Mesenteric fat pad (tissue), 1 donor: ENCODE data around the gene PRKACA. TPM values are rescaled to one million over a fixed set of nuclear protein-coding genes. Genes with fewer than 3 reads are reported as not detected.
"Not testable (repeated sequence)": the region's sequence is repeated elsewhere in the genome, so short reads cannot be mapped to it uniquely, and the experiment has no call there.

ENCODE experiments used
- DNase-seq: peaks from one replicate; pipeline ENCODE4 v3.0.0-alpha.2; 2020; ENCODE audit warnings: low spot score
- total RNA-seq: library from RNA; stranded (reverse); fragmentation: NEBNext Ultra II Directional; extraction: Animal tissue kit (Norgen Biotek cat#: 25700); gene quantifications from one replicate; pipeline ENCODE4 v1.2.1, GENCODE V29; 2021
- donor health status: DM: yes; HTN: yes; CAD: no.

PRKACA gene
- total RNA-seq, 1 donor from 2014 or later = 160 TPM

DNA sequence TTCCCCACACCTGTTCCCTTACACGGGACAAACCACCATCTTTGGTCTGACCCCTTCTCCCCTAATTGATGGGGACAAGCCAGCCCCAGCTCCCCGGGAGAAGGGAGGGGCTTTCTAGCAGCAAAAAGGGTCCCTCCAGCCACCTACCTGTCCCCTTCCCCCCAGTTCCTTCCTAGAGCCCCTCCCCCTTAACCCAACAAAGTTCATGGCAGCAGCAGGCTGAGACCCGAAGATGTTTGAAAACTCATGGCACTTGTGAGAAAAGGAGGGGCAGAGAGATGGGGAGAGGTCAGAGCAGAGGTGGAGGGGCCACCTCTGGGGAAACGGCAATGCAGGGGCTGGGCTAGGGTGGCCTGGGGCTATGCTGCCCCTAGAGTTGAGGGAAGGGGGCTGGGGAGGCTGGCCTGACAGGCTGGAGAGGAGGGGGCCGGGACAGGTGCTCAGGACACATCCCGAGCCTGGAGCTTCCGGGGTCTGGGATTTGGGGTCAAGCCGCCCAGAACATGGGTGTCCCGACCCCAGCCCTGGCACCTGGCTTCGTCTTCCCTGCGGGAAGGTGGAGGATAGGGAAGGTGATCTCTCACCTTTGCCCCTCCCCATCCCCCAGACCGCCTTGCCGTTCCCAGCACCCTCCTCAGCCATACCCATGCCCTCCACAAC lies 31.3 kb upstream of the PRKACA start:
- DNase-seq = no peak

DNA sequence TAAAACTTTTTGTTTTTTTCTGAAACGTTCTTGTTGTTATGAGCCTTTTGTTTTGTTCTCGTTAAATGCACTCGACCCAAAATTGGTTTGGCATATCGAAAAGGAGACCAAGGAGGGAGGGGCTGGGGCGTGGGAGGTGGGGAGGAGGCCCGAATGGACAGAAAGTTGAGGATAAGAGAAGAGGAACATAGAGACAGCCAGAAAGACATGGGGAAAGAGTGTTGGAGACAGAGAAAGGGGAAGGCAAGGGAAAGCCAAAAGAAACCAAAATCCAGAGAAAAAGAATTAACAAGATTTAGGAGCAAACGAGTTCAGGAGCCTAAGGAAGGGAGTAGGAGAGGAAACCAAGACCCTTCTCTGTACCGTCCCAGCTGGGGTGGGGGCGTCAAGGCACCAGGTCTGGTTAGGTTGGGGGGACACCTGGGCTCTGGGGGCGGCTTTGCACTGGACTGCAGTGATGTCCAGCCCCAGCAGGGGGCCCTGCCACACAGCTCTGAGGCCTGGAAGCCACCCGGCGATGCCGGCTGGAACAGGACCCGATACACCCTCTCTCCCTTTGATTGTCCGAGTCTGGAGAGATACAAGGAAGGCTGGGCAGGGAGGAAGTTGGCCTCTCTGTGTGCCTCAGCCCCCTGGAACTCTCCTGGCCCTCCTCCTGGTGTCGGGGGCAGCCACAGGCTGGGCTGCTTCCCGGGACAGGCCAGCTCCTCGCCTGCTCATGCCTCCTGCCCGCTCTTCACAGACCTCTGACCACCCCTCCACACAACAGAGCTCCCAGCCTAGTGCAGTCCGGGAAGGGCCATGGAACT lies 30.4 kb upstream of the PRKACA start:
- DNase-seq = no peak

DNA sequence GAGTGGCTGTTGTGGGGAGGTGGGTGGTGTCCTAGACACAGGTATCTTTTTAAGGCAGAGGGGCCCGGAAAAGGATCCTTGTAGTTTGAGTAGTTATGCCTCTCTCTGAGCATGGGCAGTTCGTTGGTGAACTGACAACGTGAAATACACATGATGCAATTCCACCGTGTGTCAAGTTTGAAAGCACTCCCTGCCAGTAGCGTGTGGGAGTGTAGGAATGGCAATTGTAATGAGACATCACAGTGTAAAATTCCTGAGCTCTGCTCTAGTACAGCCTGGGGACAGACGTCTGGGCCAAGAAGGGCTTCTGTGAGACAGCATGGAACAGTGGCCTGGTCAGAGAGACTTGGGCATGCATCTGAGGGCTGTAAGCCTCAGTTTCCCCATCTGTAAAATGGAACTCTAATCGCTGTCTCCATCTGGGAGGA lies 29.2 kb upstream of the PRKACA start:
- DNase-seq = no peak

DNA sequence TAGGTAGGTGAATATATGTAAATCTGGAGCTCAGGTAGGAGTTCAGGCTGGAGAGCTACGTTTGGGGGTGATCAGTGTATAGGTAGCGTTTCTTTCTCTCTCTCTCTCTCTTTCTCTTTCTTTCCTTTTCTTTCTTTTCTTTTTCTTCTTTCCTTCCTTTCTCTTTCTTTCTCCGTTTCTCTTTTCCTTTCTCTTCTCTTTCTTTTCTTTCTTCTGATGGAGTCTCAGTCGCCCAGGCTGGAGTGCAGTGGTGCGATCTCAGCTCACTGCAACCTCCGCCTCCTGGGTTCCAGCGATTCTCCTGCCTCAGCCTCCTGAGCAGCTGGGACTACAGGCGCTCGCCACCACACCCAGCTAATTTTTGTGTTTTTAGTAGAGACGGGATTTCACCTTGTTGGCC lies 28.6 kb upstream of the PRKACA start:
- DNase-seq = not testable (repeated sequence)

DNA sequence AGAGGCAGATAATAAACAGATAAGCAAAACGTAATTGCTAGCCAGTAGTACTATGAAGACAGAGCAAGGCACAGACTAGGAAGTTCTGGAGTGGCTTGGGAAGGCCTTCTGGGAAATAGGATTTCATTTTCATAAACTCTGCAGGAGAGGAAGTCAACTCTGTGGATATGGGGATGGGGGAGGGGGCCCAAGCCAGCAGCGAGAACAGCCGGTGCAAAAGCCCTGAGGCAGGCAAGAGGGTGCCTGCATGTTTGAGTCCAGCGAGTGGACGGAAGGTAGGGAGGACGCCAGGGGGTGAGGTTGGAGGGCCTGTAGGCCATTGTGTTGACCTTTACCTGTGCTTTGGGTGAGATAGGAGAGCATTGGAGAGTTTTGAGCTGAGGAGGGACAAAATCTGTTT lies 27.8 kb upstream of the PRKACA start:
- no peak for DNase-seq

DNA sequence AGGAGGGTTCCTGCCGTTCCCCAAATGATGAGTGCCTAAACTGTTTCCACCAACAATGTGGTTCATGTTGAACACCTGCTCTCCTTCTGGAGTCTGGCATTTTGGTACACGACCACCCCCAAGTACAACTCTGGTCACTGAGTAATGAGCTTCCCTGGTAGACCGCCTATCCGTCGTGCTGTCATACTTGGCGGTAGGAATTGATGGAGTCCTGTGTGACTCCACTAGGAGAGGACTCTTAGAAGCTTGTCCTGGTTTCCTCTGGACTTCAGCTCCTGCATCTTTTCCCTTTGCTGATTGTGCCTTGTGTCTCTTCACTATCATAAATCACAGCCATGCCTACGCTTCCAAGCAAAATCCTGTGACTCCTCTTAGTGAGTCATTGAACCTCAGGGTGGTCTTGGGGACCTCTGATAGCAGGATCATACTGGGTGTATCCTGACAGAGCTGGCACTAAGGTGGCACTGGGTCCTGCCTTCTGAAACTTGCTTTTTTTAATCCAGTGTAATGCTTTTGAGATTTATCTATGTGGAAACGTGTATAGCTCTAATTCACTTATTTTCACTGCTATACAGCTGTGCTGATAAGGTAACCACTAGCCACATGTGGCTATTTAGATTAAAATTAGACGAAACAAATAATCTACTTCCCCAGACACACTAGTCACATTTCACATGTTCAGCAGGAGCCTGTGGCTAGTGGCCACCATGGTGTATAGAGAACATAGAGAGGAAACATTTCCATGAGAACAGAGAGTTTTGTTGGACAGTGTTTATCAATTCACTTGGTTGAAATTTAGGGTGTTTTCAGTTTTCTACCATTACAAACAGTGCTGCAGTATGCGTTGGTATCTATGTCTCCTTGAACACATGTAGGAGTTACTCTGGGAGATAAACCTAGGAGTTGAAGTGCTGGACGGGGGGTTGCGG lies 25.0 kb upstream of the PRKACA start:
- no peak for DNase-seq

DNA sequence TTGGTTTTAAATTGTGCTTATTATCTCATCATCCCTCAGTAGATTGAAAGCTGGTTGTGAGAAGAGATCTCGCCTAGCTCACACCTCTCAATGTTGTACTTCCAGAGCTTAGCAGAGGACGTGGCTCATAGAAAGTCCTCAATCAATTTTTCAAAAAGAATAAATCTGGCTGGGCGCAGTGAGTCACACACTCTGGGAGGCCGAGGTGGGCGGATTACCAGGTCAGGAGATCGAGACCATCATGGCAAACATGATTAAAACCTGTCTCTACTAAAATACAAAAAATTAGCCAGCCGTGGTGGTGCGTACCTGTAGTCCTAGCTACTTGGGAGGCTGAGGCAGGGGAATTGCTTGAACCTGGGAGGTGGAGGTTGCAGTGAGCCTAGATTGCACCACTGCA lies 23.5 kb upstream of the PRKACA start:
- DNase-seq = no peak

DNA sequence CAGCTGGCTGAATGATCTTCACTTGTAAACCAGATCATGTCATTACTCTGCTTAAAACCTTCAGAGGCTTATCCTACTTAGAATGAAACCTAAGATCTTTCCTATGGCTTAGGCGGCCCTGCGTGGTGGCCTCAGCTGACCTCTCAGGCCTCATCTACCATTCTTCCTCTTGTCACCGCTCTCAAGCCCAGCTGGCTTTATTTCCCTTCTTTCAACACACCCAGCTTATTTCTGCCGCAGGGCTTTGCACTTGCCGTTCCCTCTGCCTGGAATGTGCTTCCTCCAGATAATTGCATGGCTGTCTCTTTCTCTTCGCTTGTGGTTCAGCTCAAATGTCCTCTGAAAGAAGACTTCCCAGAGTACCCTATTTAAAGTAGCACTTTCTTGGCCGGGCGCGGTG lies 22.4 kb upstream of the PRKACA start:
- no peak for DNase-seq

DNA sequence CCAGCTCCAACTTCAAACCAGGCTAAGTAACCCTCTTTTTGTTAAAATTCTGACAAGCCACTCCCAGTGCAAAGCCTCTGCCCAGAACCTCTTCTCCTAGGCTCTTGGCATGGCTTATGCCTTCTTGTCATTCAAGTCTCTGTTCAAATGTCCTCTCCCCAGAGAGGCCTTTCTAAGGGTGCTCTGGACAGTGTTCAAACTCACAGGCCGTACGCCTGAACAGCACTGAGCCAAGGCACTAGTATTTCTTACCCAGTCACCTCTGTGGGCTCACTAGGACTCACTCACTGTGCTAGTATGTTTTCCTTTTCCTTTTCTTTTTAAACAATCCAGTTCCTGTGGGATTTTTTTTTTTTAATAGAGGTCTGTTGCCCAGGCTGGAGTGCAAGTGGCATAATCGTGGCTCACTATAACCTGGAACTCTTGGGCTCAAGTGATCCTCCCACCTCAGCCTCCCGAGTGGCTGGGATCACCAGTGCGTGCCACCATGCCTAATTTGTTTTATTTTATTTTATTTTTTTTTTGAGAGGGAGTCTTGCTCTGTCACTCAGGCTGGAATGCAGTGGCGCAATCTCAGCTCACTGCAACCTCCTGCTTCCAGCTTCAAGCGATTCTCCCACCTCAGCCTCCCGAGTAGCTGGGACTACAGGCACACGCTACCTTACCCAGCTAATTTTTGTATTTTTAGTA lies 21.2 kb upstream of the PRKACA start:
- DNase-seq = no peak

DNA sequence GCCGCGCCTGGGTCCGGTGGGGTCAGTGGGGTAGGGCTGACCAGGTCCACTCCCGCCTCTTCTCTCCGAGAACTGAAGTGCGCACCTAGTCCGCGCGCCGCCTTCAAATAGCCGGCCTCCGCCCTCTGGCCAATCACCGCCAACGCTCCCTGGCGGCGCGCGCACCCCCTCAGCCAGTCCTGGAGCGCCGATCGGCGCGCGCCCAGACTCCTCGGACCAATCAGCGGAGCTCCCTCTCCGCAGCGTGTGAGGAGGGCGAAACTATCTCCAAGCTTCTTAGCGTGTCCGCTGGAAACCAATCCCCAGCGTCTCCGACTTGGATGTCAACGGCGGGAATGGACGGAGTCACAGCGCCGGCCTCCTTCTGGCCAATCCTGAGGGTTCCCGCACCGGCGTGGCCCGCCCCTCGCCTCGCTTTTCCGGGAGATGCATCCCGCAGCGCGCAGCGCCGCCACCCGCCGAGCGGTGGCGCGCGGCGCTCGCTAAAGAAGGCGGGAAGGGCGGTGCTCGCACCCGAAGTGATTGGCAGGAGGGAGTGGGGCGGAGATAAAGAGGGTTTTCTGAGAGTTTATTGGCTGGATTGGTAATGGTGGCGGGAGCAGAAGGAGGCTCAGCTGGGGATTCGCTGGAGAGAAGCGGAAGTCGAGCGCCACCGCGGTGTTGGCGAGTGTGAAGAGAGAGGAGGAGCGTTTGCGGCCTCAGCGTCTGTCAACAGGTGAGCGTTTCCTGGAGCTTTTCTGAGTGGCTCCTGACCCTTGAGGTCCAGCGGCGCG lies 19.1 kb upstream of the PRKACA start, which contains the start of gene ASF1B:
TSS of gene ASF1B (minus strand) at position 81 of the 773 bp plus-strand sequence. CDS start 133 bp downstream, outside the sequence.
- DNase-seq = peak; percentile 99

DNA sequence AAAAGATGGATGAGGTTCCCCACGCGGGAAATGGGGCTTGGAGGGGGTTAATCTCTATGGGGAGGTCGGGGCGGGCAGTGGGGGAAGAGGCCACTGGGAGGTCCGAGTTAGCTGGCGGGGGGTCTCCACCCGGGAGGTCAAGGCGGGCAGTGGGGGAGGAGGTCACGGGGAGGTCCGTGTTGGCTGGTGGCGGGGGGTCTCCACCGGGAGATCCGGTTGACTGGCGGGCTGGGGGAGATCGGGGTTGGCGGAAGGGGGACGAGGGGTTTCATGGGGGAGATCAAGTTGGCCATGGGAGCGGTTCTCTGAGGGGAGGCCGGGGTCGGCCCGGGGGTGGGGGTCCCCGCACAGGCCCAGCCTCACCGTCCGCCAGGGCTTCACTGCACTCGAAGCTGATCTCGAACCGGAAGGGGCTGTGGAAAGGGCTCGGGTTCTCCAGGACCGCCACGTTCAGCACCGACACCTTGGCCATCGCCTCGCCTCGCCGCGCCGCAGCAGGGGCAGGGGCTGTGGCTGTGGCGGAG lies 18.5 kb upstream of the PRKACA start:
- no peak for DNase-seq

DNA sequence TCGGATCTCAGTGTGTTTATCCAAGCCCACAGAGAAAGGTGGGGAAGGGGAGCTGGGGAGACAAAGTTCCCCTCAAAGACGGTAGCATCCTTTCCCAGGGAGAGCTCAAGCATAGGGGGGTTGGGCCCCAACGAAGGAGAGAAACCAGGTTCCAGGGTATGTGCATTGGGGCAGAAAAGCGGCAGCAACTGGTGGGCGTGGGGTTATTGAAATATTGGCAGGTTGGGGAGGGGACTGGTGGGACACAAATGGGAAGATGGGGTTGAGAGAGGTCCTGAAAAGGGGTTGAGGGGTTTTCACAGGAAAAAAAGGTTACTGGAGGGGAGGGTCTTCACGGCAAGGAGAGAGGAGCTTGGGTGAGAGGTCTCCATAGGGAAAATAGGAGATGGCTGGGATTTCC lies 17.8 kb upstream of the PRKACA start:
- DNase-seq = no peak

DNA sequence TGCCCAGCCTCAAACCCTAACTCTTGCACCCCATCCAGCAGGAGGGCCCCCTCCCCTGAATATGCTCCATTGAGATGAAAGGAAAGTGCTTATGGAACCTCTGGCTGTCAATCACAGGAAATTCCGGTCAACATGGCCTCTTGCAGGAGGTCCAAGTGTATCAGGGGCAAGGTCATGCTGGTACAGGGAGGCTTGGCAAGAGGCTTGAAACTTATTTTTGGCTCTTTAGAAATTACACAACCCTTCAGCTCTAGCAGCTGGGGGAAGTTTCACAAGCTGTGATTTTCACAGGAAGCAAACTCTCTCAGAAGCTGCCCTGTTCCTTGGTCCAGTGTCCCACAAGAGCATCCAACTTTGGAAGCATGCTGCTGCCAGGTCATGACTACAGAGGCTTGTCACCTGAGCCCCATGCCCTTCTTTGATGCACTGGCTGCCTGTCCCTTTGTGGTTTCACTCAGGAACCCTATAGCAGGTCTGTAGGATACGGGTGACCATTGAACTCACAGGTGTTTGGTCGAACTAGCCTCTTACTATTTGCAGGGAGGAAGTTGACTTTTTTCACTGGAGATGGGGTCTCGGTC lies 10.5 kb upstream of the PRKACA start:
- no peak for DNase-seq

DNA sequence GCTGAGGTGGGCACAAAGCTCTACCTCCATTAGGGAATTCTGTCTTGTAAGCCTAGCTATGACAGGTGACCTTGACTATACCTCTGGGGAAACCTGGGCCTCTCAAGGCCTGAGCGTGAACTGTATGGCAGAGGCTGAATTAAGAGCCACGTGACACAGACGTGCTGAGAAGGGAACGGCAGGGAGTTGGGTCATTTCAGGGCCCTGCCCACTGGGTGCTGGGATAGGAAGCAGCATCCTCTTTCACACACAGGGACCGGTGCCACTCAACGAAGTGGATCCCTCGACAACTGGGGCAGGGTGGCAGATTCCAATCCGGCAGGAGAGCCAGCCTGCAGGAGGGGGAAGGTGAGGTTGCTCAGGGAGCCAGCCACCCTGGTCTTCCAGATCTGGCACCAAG lies 9.6 kb upstream of the PRKACA start:
- no peak for DNase-seq

DNA sequence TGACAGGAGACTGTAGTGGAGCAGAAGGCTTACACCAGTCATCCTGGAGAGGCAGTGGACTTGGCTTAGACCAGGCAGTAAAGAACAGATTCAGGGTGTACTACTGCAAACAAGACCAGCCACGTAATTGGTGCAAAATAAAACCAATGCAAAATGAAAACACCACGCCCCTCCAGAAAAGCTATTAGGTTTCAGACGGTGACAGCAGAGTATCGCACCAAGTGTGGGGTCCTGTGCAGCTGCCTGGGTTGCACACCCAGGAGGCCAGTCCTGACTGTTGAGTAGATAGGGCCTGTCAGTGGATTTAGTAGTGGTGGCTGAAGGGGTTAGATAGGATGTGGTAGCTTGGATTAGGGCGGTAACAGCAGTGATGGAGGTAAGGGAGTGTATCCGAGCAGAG lies 5.4 kb upstream of the PRKACA start:
- no peak for DNase-seq

DNA sequence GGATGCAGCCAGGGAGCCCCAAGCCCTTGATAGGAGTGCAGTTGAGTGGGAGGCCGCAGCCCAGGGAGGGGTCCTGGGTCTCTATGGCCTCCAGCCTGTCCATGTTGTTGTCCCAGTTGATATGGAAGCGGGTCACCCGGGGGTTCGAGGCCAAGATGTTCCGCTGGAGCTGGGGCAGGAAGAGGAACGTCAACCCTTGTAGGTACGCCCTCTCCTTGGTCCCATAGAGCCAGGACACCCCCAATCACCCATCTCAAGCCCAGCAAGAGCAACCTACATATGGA lies 2.9 kb upstream of the PRKACA start:
- DNase-seq = no peak

DNA sequence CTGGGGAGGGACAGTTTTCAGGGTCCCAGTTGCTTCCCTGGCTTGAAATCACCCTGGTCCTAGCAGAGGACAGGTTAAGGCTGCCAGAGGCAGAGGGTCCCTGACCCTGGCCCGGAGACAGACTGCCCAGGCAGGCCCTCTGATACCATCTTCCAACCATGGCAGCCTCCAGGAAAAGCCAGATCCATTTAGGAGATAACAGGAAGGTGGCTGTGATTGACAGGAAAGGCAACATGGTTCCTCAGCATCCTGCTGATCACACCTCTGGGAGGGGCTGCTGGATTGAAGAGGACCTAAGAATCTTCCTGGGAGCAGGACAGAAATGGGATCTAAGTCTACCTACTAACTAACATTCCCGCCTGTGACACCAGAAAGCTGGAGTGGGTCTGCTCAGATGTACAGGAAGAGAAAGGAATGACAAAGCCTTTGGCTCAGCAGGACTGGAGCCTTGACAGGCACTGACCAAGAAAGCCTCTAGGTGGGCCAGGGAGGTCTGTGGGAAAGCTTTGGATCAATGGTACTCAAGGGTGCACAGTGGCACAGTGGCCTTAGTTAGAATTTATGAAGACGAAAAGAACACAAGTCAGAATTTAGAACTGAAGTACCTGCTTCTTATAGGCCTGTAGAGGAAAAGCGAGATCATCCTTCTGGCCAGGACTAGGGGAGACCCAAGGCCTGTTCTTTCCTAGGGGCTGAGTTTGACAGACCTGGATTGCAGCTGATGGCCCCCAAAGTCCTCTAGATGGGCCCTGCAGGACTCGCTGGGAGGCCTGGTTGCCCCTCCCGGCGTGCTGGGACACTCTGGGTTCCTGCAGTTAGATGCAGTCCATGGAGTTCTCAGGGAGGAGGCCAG lies 2.3 kb upstream of the PRKACA start:
- no peak for DNase-seq

DNA sequence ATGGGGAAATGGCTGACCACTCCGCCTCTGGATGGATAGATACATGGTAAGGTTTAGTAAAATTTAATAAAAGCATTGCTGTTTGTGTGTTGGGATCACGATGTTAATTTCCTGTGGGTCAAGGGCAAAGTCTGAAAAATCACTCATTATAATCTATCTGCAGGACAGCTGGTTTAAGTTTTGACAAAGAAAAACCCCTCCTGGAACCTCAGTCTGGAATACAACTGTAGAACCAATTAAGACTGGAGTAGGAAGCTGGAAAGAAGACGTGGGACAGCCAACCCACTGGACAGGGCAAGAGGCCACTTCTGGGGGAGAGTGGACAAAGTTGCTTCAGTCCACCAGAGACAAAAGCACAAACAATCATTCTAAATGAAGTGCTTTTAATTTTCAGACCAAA lies 1.6 kb upstream of the PRKACA start:
- no peak for DNase-seq
